Measurements from ENCODE around the gene EMC6.

EMC6 gene

GRCh38 chr17:3666516-3666915, 2.1 kb upstream of the EMC6 start:
- Histone ChIP-seq H3K9me3 (ENCODE audit: low read length) (no peaks in the 10 kb centered on the region), H2AFZ (ENCODE audit: low read length) (no peak overlapping the region), H3K9me2 (ENCODE audit: low read depth, low read length) (no peaks in the 10 kb centered on the region), H3K4me3 (ENCODE audit: low read depth, low read length, poor library complexity, severe bottlenecking) (no peak overlapping the region), H3K27me3 (ENCODE audit: insufficient read depth, low read length) (no peaks in the 10 kb centered on the region), H3K27ac (ENCODE audit: low read depth, low read length, poor library complexity, severe bottlenecking) (no peak overlapping the region), H3K36me3 (ENCODE audit: insufficient read depth, low read length) (no peaks in the 10 kb centered on the region), H3K4me1 (ENCODE audit: insufficient read depth, low read length, severe bottlenecking) (peaks cover 22% of the 10 kb centered on the region), H3K79me2 (ENCODE audit: insufficient read depth, low read length) (0 out of 2 replicates have a peak, but pooled peaks cover 7% of the 10 kb centered on the region), H3F3A (ENCODE audit: insufficient read depth, low read length) (no peaks in the 10 kb centered on the region), H4K20me1 (ENCODE audit: insufficient read depth, low read length) (no peaks in the 10 kb centered on the region), H3K4me2 (ENCODE audit: low read length) (no peak overlapping the region), H3K9ac (ENCODE audit: low read length) (no peak overlapping the region)
- TF ChIP-seq CTCF (IDR thresholded peaks at IDR 0.05; ENCODE audit: low read length) (no peak), EZH2 (IDR thresholded peaks at IDR 0.05; ENCODE audit: borderline replicate concordance, low read length) (no peak)

- Histone ChIP-seq H3K4me1 (ENCODE audit: insufficient read depth, low read length, severe bottlenecking) (peaks cover 22% of the 10 kb centered on the region), H2AFZ (ENCODE audit: low read length) (0 out of 2 replicates have a peak overlapping the region, but pooled peaks have one; percentile 14), H3K4me2 (ENCODE audit: low read length) (peak overlapping the region; percentile 87), H3K27me3 (ENCODE audit: insufficient read depth, low read length) (no peaks in the 10 kb centered on the region), H3K27ac (ENCODE audit: low read depth, low read length, poor library complexity, severe bottlenecking) (no peak overlapping the region), H3K79me2 (ENCODE audit: insufficient read depth, low read length) (0 out of 2 replicates have a peak, but pooled peaks cover 7% of the 10 kb centered on the region), H3F3A (ENCODE audit: insufficient read depth, low read length) (no peaks in the 10 kb centered on the region), H3K4me3 (ENCODE audit: low read depth, low read length, poor library complexity, severe bottlenecking) (peak overlapping the region; percentile 84), H3K9me2 (ENCODE audit: low read depth, low read length) (no peaks in the 10 kb centered on the region), H3K9ac (ENCODE audit: low read length) (peak overlapping the region; percentile 69), H4K20me1 (ENCODE audit: insufficient read depth, low read length) (no peaks in the 10 kb centered on the region), H3K9me3 (ENCODE audit: low read length) (no peaks in the 10 kb centered on the region), H3K36me3 (ENCODE audit: insufficient read depth, low read length) (no peaks in the 10 kb centered on the region; the same call in 1 of the 2 replicates)
- TF ChIP-seq EZH2 (IDR thresholded peaks at IDR 0.05; ENCODE audit: borderline replicate concordance, low read length) (no peak), CTCF (IDR thresholded peaks at IDR 0.05; ENCODE audit: low read length) (no peak)
These were observed 990 bp upstream of the EMC6 start for GRCh38 chr17:3667366-3668278.

- no peaks in the 10 kb centered on the region for H3K9me3 ChIP-seq (ENCODE audit: low read length)
- no peaks in the 10 kb centered on the region; the same call in 1 of the 2 replicates for H3K36me3 ChIP-seq (ENCODE audit: insufficient read depth, low read length)
- peak overlapping the region; percentile 24 for H3K27ac ChIP-seq (ENCODE audit: low read depth, low read length, poor library complexity, severe bottlenecking)
- no peaks in the 10 kb centered on the region for H3F3A ChIP-seq (ENCODE audit: insufficient read depth, low read length)
- TF ChIP-seq EZH2 (IDR thresholded peaks at IDR 0.05; ENCODE audit: borderline replicate concordance, low read length) (no peak), CTCF (IDR thresholded peaks at IDR 0.05; ENCODE audit: low read length) (no peak)
- peak overlapping the region; percentile 84 for H3K4me3 ChIP-seq (ENCODE audit: low read depth, low read length, poor library complexity, severe bottlenecking)
- H3K9ac ChIP-seq (ENCODE audit: low read length), result peak overlapping the region; percentile 86
- 0 out of 2 replicates have a peak, but pooled peaks cover 7% of the 10 kb centered on the region for H3K79me2 ChIP-seq (ENCODE audit: insufficient read depth, low read length)
- H3K9me2 ChIP-seq (ENCODE audit: low read depth, low read length), result no peaks in the 10 kb centered on the region
- no peaks in the 10 kb centered on the region for H3K27me3 ChIP-seq (ENCODE audit: insufficient read depth, low read length)
- H3K4me1 ChIP-seq (ENCODE audit: insufficient read depth, low read length, severe bottlenecking), result peaks cover 22% of the 10 kb centered on the region
- H4K20me1 ChIP-seq (ENCODE audit: insufficient read depth, low read length), result no peaks in the 10 kb centered on the region
- H3K4me2 ChIP-seq (ENCODE audit: low read length), result peak overlapping the region; percentile 68
- no peak overlapping the region for H2AFZ ChIP-seq (ENCODE audit: low read length)
These were observed 404 bp downstream of the EMC6 start for GRCh38 chr17:3669085-3669347.

All from OCI-LY1 (cell line).